Liver (tissue), 9 donors: ENCODE data around the gene FEM1B. TPM values are rescaled to one million over a fixed set of nuclear protein-coding genes. Genes with fewer than 3 reads are reported as not detected.

Source experiments
- DNase-seq: peaks from one replicate; pipeline ENCODE4 v3.0.0-alpha.2; 2017; ENCODE audit warnings: low spot score
- H3K27ac ChIP-seq, 2 donors: one replicate each; pipeline ENCODE4 v1.7.0; 2013; ENCODE audit warnings: inconsistent platforms in 2 of 2, low read length in 2 of 2, control low read depth in 1 of 2, low read depth in 1 of 2, mild to moderate bottlenecking in 1 of 2
- H3K27me3 ChIP-seq, 4 donors: one replicate each; pipeline versions ENCODE4 v1.6.1 to v1.7.0; 2013; ENCODE audit warnings: low read length in 3 of 4, inconsistent platforms in 1 of 4, mild to moderate bottlenecking in 1 of 4, moderate library complexity in 1 of 4; ENCODE audit not compliant: control insufficient read depth in 4 of 4, insufficient read depth in 4 of 4
- H3K36me3 ChIP-seq, 4 donors: one replicate each; pipeline versions ENCODE4 v1.6.1 to v1.7.0; 2013; ENCODE audit warnings: low read length in 3 of 4, mild to moderate bottlenecking in 3 of 4, low read depth in 1 of 4, moderate library complexity in 1 of 4; ENCODE audit not compliant: control insufficient read depth in 4 of 4, insufficient read depth in 3 of 4
- H3K4me1 ChIP-seq, 4 donors: one replicate each; pipeline versions ENCODE4 v1.6.1 to v1.7.0; 2013; ENCODE audit warnings: low read length in 3 of 4, mild to moderate bottlenecking in 3 of 4, moderate library complexity in 1 of 4; ENCODE audit not compliant: control insufficient read depth in 4 of 4, insufficient read depth in 4 of 4
- H3K4me3 ChIP-seq, 3 donors: one replicate each; pipeline versions ENCODE4 v1.6.1 to v1.7.0; 2013; ENCODE audit warnings: low read length in 3 of 3, control low read depth in 1 of 3, low read depth in 1 of 3, mild to moderate bottlenecking in 1 of 3
- H3K9ac ChIP-seq, 2 donors: one replicate each; pipeline ENCODE4 v1.7.0; 2013; ENCODE audit warnings: low read length in 2 of 2, mild to moderate bottlenecking in 2 of 2, moderate library complexity in 2 of 2, control low read depth in 1 of 2, low read depth in 1 of 2
- H3K9me3 ChIP-seq, 4 donors: one replicate each; pipeline versions ENCODE4 v1.6.1 to v1.7.0; 2013; ENCODE audit warnings: low read length in 3 of 4; ENCODE audit not compliant: control insufficient read depth in 4 of 4
- EGR1 ChIP-seq, 2 donors: IDR thresholded peaks; 2 replicates each; pipeline ENCODE4 v1.6.1; 2016 to 2018; ENCODE audit warnings: antibody characterized with exemption in 2 of 2, low read depth in 2 of 2
- FOXA1 ChIP-seq: IDR thresholded peaks from 2 replicates; pipeline ENCODE4 v1.6.1; 2016; ENCODE audit warnings: antibody characterized with exemption
- FOXA2 ChIP-seq: IDR thresholded peaks from 2 replicates; pipeline ENCODE4 v1.6.1; 2016; ENCODE audit warnings: antibody characterized with exemption
- GABPA ChIP-seq, 2 donors: IDR thresholded peaks in 1 of 2; conservative IDR thresholded peaks in 1 of 2; 2 replicates each; pipeline ENCODE4 v1.6.1; 2016; ENCODE audit warnings: antibody characterized with exemption in 2 of 2, mild to moderate bottlenecking in 1 of 2, moderate library complexity in 1 of 2
- HNF4A ChIP-seq, 2 donors: conservative IDR thresholded peaks; 2 replicates each; pipeline ENCODE4 v1.6.1; 2016; ENCODE audit warnings: antibody characterized with exemption in 2 of 2, mild to moderate bottlenecking in 2 of 2
- JUND ChIP-seq, 2 donors: IDR thresholded peaks; 2 replicates each; pipeline ENCODE4 v1.6.1; 2016; ENCODE audit warnings: antibody characterized with exemption in 2 of 2
- NR2F2 ChIP-seq: IDR thresholded peaks from 2 replicates; pipeline ENCODE4 v1.6.1; 2016; ENCODE audit warnings: antibody characterized with exemption
- RAD21 ChIP-seq, 2 donors: IDR thresholded peaks; 2 replicates each; pipeline ENCODE4 v1.6.1; 2016; ENCODE audit warnings: antibody characterized with exemption in 2 of 2, mild to moderate bottlenecking in 2 of 2
- RXRA ChIP-seq, 2 donors: IDR thresholded peaks; 2 replicates each; pipeline ENCODE4 v1.6.1; 2017 to 2018; ENCODE audit warnings: antibody characterized with exemption in 2 of 2, mild to moderate bottlenecking in 1 of 2
- SP1 ChIP-seq: IDR thresholded peaks from 2 replicates; pipeline ENCODE4 v1.6.1; 2018; ENCODE audit warnings: antibody characterized with exemption, mild to moderate bottlenecking
- TAF1 ChIP-seq: conservative IDR thresholded peaks from 2 replicates; pipeline ENCODE4 v1.6.1; 2016; ENCODE audit warnings: antibody characterized with exemption, mild to moderate bottlenecking
- YY1 ChIP-seq: IDR thresholded peaks from 2 replicates; pipeline ENCODE4 v1.6.1; 2016; ENCODE audit warnings: antibody characterized with exemption, mild to moderate bottlenecking
- ZBTB33 ChIP-seq: IDR thresholded peaks from 2 replicates; pipeline ENCODE4 v1.6.1; 2016; ENCODE audit warnings: antibody characterized with exemption
- WGBS: extraction: QIAGEN DNeasy Blood & Tissue Kit; methylation state at CpG from one replicate; pipeline ENCODE4 v1.1.7; 2013; 5-methylcytosine and 5-hydroxymethylcytosine counted together
- polyA plus RNA-seq, 2 donors: library from polyadenylated mRNA; stranded (reverse) in 1 of 2; unstranded in 1 of 2; fragments of 200-250 nt in 1 of 2; fragments of >200 nt in 1 of 2; fragmentation: Nextera tagmentation in 1 of 2; extraction: Ambion mirVana in 1 of 2; gene quantifications; one replicate each; pipeline versions ENCODE4 v1.2.1 to v1.2.3, GENCODE V29; 2013 to 2015
- total RNA-seq, 2 donors: library from RNA; depleted of rRNA; stranded (reverse); fragments of >200 nt; gene quantifications; one replicate each; pipeline ENCODE4 v1.2.3, GENCODE V29; 2014
- TF ChIP-seq, protein P1 (sequence below): IDR thresholded peaks from 2 replicates; pipeline ENCODE4 v1.6.1; 2016; ENCODE audit warnings: antibody characterized with exemption
- TF ChIP-seq, protein P2 (sequence below): IDR thresholded peaks from 2 replicates; pipeline ENCODE4 v1.6.1; 2016; ENCODE audit warnings: antibody characterized with exemption
- TF ChIP-seq, protein P3 (sequence below): fragments of 150-350 bp; IDR thresholded peaks from 2 replicates; pipeline ENCODE4 v1.5.1; 2017; ENCODE audit warnings: improper control_type of control experiment, low read depth, low read length; ENCODE audit not compliant: missing input control
- TF ChIP-seq, protein P4 (sequence below): IDR thresholded peaks from 2 replicates; pipeline ENCODE4 v1.6.1; 2016; ENCODE audit warnings: antibody characterized with exemption, mild to moderate bottlenecking
- donor health status: healthy.
- donor health status: healthy.
- donor health status: healthy.
- donor health status: healthy.
- donor health status: healthy.

The FEM1B gene
- total and polyA plus RNA-seq, 4 donors: 6.2 to 39.5 (median 17.8) TPM

DNA sequence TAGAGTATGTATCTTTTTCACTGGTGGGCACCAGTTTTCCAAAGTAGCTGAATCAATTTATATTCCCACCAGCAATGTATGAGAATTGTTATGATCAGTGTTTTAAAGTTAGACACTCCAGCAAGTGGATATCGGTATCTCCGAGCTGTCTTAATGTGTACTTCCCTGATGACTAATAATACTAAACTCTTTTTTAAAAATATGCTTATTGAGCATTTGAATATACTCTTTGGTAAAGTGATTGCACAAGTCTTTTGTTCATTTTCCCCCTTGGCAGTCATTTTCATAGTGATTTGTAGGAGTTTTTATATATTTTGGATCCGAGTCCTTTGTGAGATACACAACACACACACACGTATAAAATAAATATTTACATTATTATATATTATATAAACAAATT lies 12.5 kb upstream of the FEM1B start:
- no peak for DNase-seq
- Histone ChIP-seq H3K4me3 (no peak overlapping the region), H3K4me1 (no peaks in the 10 kb centered on the region), H3K36me3 (no peaks in the 10 kb centered on the region), H3K9me3 (no peaks in the 10 kb centered on the region), H3K27me3 (no peaks in the 10 kb centered on the region), H3K9ac (no peak overlapping the region), H3K27ac (no peak overlapping the region)
- 79% methylated on average over 4 of the region's 4 CpGs for WGBS
- TF ChIP-seq, protein P1, sequence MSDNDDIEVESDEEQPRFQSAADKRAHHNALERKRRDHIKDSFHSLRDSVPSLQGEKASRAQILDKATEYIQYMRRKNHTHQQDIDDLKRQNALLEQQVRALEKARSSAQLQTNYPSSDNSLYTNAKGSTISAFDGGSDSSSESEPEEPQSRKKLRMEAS: no peak
- TF ChIP-seq JUND (IDR thresholded peaks at IDR 0.05): no peak
- TF ChIP-seq GABPA (IDR thresholded peaks at IDR 0.05 in 1 of 2, conservative IDR thresholded peaks at IDR 0.05 in 1 of 2): no peak
- TF ChIP-seq SP1: no peak

DNA sequence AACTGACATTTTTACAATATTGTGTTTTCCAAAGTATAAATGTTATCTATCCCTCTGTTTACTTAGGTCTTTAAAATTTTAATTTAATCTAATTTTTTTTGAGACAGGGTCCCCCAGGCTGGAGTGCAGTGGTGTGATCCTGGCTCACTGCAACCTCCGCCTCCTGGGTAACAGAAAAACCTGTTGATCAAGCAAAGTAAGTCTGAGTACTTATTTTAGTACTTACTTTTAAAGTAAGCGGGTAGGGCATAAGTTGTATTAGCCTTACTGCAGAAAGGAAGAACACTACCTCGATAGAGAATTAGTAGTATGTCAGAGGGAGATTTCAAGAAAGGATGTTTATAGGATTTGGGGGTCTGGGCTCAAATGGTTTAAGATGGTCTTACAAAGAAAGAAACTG lies 11.9 kb upstream of the FEM1B start:
- Histone ChIP-seq H3K9me3 (no peaks in the 10 kb centered on the region), H3K4me1 (no peaks in the 10 kb centered on the region), H3K9ac (no peak overlapping the region), H3K27ac (no peak overlapping the region), H3K27me3 (no peaks in the 10 kb centered on the region), H3K4me3 (no peak overlapping the region), H3K36me3 (no peaks in the 10 kb centered on the region)
- no peak for DNase-seq
- TF ChIP-seq, protein P2, sequence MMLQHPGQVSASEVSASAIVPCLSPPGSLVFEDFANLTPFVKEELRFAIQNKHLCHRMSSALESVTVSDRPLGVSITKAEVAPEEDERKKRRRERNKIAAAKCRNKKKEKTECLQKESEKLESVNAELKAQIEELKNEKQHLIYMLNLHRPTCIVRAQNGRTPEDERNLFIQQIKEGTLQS: no peak
- no peak for TF ChIP-seq GABPA (IDR thresholded peaks at IDR 0.05 in 1 of 2, conservative IDR thresholded peaks at IDR 0.05 in 1 of 2)
- TF ChIP-seq ZBTB33: no peak
- TF ChIP-seq HNF4A (conservative IDR thresholded peaks at IDR 0.05): no peak
- TF ChIP-seq RAD21 (IDR thresholded peaks at IDR 0.05): no peak
- TF ChIP-seq EGR1 (IDR thresholded peaks at IDR 0.05; ENCODE audit: low read depth in 2 of 2): no peak
- TF ChIP-seq, protein P3, sequence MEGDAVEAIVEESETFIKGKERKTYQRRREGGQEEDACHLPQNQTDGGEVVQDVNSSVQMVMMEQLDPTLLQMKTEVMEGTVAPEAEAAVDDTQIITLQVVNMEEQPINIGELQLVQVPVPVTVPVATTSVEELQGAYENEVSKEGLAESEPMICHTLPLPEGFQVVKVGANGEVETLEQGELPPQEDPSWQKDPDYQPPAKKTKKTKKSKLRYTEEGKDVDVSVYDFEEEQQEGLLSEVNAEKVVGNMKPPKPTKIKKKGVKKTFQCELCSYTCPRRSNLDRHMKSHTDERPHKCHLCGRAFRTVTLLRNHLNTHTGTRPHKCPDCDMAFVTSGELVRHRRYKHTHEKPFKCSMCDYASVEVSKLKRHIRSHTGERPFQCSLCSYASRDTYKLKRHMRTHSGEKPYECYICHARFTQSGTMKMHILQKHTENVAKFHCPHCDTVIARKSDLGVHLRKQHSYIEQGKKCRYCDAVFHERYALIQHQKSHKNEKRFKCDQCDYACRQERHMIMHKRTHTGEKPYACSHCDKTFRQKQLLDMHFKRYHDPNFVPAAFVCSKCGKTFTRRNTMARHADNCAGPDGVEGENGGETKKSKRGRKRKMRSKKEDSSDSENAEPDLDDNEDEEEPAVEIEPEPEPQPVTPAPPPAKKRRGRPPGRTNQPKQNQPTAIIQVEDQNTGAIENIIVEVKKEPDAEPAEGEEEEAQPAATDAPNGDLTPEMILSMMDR: no peak
- no peak for TF ChIP-seq NR2F2
- TF ChIP-seq RXRA (IDR thresholded peaks at IDR 0.05): no peak
- TF ChIP-seq, protein P1: no peak
- TF ChIP-seq FOXA1: no peak
- 91% methylated on average over 3 of the region's 3 CpGs for WGBS

DNA sequence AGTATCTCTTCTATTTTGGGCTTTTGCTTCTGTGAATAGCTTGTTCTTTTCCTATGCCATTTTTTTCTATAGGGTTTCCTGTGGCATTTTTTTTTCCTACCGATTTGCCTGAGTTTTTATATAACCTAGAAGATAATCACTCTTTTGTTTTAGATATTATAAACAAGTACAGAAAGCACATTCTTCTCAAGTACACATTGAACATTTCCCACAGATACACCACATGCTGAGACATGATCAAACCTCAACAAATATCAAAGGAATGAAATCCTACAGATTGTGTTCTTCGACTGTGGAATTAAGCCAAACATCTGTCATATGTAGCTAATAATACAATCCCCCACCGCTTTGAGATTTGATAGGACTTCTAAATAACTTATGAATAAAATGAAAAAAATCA lies 9.1 kb upstream of the FEM1B start:
- WGBS: 58% methylated on average over 3 of the region's 3 CpGs
- no peaks in the 10 kb centered on the region for H3K4me1 ChIP-seq
- no peaks in the 10 kb centered on the region for H3K36me3 ChIP-seq
- H3K9me3 ChIP-seq: no peaks in the 10 kb centered on the region
- H3K27me3 ChIP-seq: no peaks in the 10 kb centered on the region
- no peak for DNase-seq
- no peak overlapping the region for H3K9ac ChIP-seq
- H3K27ac ChIP-seq: no peak overlapping the region
- no peak overlapping the region for H3K4me3 ChIP-seq
- TF ChIP-seq FOXA1 (no peak), FOXA2 (no peak), EGR1 (IDR thresholded peaks at IDR 0.05; ENCODE audit: low read depth in 2 of 2) (no peak), YY1 (no peak), JUND (IDR thresholded peaks at IDR 0.05) (no peak), GABPA (IDR thresholded peaks at IDR 0.05 in 1 of 2, conservative IDR thresholded peaks at IDR 0.05 in 1 of 2) (no peak), TAF1 (no peak)
- TF ChIP-seq, protein P3: no peak
- TF ChIP-seq, protein P4, sequence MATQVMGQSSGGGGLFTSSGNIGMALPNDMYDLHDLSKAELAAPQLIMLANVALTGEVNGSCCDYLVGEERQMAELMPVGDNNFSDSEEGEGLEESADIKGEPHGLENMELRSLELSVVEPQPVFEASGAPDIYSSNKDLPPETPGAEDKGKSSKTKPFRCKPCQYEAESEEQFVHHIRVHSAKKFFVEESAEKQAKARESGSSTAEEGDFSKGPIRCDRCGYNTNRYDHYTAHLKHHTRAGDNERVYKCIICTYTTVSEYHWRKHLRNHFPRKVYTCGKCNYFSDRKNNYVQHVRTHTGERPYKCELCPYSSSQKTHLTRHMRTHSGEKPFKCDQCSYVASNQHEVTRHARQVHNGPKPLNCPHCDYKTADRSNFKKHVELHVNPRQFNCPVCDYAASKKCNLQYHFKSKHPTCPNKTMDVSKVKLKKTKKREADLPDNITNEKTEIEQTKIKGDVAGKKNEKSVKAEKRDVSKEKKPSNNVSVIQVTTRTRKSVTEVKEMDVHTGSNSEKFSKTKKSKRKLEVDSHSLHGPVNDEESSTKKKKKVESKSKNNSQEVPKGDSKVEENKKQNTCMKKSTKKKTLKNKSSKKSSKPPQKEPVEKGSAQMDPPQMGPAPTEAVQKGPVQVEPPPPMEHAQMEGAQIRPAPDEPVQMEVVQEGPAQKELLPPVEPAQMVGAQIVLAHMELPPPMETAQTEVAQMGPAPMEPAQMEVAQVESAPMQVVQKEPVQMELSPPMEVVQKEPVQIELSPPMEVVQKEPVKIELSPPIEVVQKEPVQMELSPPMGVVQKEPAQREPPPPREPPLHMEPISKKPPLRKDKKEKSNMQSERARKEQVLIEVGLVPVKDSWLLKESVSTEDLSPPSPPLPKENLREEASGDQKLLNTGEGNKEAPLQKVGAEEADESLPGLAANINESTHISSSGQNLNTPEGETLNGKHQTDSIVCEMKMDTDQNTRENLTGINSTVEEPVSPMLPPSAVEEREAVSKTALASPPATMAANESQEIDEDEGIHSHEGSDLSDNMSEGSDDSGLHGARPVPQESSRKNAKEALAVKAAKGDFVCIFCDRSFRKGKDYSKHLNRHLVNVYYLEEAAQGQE: no peak
- TF ChIP-seq, protein P1: no peak
